ENCODE measurements around the gene OR13J1.

OR13J1 gene

DNA sequence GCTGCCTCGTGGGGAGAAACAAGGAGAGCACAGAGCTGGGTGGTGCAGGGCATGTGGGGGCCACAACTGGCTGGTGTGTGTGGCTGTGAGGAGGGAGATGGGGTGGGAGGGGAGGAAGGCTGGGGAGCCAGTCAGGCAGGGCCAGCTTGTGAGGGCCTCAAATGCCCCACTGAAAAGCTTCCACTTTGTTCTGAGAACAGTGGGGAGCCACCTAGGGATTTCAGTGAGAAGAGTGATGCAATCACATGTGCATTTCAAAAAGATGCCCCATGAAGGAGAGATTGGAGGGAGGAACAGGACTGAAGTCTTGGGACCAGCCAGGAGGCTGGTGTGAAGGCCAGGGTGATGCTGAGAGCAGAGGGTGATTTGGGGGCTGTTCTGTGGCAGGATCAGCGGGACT is 1.3 kb downstream of the OR13J1 start:
- TF ChIP-seq, protein P1, sequence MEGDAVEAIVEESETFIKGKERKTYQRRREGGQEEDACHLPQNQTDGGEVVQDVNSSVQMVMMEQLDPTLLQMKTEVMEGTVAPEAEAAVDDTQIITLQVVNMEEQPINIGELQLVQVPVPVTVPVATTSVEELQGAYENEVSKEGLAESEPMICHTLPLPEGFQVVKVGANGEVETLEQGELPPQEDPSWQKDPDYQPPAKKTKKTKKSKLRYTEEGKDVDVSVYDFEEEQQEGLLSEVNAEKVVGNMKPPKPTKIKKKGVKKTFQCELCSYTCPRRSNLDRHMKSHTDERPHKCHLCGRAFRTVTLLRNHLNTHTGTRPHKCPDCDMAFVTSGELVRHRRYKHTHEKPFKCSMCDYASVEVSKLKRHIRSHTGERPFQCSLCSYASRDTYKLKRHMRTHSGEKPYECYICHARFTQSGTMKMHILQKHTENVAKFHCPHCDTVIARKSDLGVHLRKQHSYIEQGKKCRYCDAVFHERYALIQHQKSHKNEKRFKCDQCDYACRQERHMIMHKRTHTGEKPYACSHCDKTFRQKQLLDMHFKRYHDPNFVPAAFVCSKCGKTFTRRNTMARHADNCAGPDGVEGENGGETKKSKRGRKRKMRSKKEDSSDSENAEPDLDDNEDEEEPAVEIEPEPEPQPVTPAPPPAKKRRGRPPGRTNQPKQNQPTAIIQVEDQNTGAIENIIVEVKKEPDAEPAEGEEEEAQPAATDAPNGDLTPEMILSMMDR (IDR thresholded peaks at IDR 0.05) = no peak

DNA sequence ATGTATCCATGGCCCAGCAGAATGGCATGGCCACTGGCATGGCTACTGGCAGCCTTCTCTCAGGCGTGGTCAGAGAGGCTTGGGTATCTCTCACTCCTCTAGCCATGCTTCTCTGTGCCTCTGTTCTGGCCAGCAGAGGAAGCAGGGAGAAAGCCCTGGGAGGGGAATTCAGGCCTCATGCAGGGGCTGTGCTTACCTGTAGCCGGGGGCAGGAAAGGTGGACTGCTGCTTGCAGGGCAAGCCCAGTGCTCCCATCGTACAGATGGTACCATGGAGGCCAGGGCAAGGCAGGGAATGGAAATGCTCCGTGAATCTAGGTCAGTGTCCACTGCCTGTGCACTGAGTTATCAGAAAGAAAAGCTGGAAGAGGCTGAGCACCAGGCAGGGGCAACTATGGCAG is 2.7 kb downstream of the OR13J1 start:
- TF ChIP-seq, protein P1 (IDR thresholded peaks at IDR 0.05) = no peak

DNA sequence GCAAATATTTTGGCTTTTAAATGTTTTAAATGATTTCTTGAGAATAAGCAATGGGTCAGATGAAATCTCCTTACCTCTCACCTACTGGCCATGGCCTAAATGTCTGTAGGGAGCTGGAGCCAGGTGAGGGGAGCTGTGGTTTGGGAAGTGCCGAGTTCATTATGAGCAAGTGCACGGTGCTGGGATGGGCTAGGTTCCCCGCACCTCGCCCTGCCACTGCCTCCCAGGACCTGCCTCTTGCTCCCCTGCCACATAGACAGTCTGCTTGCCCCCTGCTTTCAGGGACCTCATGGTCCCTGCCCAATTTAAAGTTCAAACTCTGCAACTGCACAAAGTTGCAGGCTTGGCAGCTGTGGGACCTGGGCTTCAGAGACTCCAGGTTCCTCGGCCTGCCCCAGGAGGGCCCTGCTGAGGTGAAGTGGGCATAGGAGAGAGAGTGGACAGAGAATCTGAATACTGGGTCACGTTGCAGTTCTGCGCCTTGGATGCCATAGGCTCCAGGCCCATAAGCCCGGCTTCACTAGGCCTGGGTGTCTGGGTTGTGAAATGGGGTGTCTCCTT is 5.4 kb downstream of the OR13J1 start:
- TF ChIP-seq, protein P1 (IDR thresholded peaks at IDR 0.05) = no peak

DNA sequence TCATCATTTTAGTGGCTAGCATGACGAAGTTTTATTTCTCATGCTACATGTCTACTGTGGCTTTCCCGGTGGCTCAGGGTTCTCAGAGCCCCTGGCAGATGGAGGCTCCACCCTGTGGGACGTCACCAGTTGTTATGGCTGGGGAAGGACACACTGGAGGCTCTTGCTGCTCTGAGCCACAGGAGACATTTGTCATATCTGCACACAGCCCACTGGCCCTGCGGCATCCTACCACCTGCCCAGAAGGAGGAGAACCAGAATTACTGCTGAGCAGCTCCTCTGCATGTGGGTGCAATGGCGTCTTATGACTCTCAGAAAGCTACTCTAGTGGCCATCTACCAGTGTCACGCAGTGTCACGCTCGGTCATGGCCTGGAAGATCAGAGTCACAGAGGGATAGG is 6.6 kb downstream of the OR13J1 start:
- TF ChIP-seq, protein P1 (IDR thresholded peaks at IDR 0.05) = no peak

DNA sequence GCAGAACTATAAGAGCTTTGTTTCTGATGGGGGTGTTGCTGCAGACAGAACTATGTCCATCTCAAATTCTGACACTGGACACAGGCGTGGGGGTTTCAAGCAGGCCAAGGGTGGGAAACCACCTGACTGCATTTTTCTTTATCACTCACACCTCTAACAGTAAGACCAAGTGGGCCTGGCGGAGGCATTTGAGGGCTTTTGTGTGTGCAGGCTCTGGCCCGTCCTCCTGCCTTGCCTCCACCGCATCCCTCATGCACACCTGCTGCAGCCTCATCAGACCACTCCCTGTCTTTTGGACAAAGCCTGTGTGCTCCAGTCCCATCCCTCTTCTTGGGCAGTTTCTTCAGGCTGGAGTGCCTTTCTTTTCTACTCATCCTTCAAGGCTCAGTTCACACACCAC is 7.9 kb downstream of the OR13J1 start:
- TF ChIP-seq, protein P1 (IDR thresholded peaks at IDR 0.05) = no peak

DNA sequence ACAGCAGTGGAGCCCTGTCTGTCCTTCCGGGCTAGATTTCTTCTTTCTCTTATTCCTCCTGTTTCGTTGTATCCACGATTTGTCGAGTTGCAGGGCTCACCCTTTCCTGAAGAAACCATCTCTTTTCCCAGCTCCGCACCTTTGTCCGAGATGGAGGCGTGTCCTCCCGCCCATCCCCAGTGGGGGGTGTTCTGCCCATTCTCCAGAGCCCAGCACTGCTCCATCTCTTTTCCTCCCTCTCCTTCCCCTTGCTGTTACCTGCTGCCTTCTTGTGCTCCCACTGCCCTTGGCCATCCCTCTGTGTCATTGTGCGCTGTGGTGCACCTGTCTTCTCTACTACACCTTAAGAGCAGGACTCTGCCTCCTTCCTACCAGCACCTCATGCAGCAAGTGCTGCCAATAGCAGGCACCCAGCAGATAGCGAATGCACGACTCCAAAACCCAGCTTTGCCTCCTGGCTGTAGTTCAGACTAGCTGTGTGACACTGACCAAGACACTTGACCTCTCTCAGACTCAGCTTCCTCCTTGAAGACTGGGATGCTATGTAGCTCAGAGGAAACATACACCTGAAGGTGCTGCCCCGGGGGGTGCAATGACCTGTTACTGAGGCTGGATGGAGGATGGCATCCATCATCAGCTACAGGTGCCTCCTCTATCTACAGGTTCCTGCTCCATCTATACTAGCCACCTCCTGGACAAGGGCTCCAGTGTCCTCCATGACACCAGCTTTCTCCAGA is 8.9 kb downstream of the OR13J1 start:
- TF ChIP-seq, protein P1 (IDR thresholded peaks at IDR 0.05) = no peak

DNA sequence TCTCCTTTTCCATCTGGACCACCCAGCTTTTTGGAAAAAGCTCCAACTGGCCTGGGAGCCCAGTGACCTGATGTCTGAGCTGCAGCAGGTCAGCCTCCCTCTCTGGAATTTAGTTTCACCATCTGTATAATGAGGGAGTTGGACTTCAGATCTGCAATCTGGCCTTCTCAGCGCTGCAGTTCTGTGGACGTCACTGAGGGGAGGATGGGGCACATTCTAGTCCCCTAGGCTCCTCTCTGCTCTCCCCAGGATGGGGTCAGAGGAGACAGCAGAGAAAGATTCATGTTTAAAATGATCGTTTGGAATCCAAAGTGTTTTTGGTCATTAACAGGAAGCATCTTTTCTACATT is 10.2 kb downstream of the OR13J1 start:
- TF ChIP-seq, protein P1 (IDR thresholded peaks at IDR 0.05) = no peak
